Lung (tissue), 12 donors: Measurements from ENCODE around the gene ZNF319. TPM values are rescaled to one million over a fixed set of nuclear protein-coding genes. Genes with fewer than 3 reads are reported as not detected.

Source experiments
- ATAC-seq: fragments of 200-7000 bp; cut with Tn5 transposase; one replicate; pipeline ENCODE4 v1.9.1; 2020; ENCODE audit warnings: moderate number of reproducible peaks; ENCODE audit not compliant: insufficient read depth, low FRiP score
- DNase-seq, 3 donors: peaks; one replicate each; pipeline ENCODE4 v3.0.0-alpha.2; 2013 to 2017
- H3K27ac ChIP-seq, 2 donors: one replicate each; pipeline ENCODE4 v1.5.1; 2013; ENCODE audit warnings: mild to moderate bottlenecking in 2 of 2, moderate library complexity in 2 of 2, control low read depth in 1 of 2, inconsistent platforms in 1 of 2, low read depth in 1 of 2, low read length in 1 of 2
- H3K27me3 ChIP-seq, 3 donors: one replicate each; pipeline ENCODE4 v1.5.1; 2013; ENCODE audit warnings: low read length in 2 of 3; ENCODE audit not compliant: control insufficient read depth in 3 of 3, insufficient read depth in 3 of 3
- H3K36me3 ChIP-seq, 4 donors: one replicate each; pipeline ENCODE4 v1.5.1; 2013; ENCODE audit warnings: low read length in 4 of 4, mild to moderate bottlenecking in 1 of 4, moderate library complexity in 1 of 4; ENCODE audit not compliant: control insufficient read depth in 4 of 4, insufficient read depth in 4 of 4
- H3K4me1 ChIP-seq, 5 donors: one replicate each; pipeline ENCODE4 v1.5.1; 2013; ENCODE audit warnings: low read length in 5 of 5, mild to moderate bottlenecking in 2 of 5, moderate library complexity in 1 of 5; ENCODE audit not compliant: control insufficient read depth in 5 of 5, insufficient read depth in 5 of 5
- H3K4me3 ChIP-seq: one replicate; pipeline ENCODE4 v1.5.1; 2013; ENCODE audit warnings: mild to moderate bottlenecking, control low read depth, moderate library complexity
- H3K9ac ChIP-seq, 2 donors: one replicate each; pipeline ENCODE4 v1.5.1; 2013; ENCODE audit warnings: low read length in 2 of 2, control low read depth in 1 of 2; ENCODE audit not compliant: insufficient read depth in 1 of 2
- H3K9me3 ChIP-seq, 4 donors: one replicate each; pipeline ENCODE4 v1.5.1; 2013; ENCODE audit warnings: low read length in 3 of 4, mild to moderate bottlenecking in 1 of 4, moderate library complexity in 1 of 4; ENCODE audit not compliant: control insufficient read depth in 4 of 4, insufficient read depth in 3 of 4
- CTCF ChIP-seq: IDR thresholded peaks from 2 replicates; pipeline ENCODE4 v1.5.1; 2012; ENCODE audit warnings: mild to moderate bottlenecking; ENCODE audit errors: control extremely low read depth, extremely low read depth
- WGBS, 2 donors: extraction: QIAGEN DNeasy Blood & Tissue Kit; methylation state at CpG; one replicate each; pipeline ENCODE4 v1.1.7; 2013; 5-methylcytosine and 5-hydroxymethylcytosine counted together
- polyA plus RNA-seq, 2 donors: library from polyadenylated mRNA; stranded (reverse); fragments of 200-250 nt; gene quantifications; one replicate each; pipeline ENCODE4 v1.2.1, GENCODE V29; 2013
- total RNA-seq, 2 donors: library from RNA; depleted of rRNA in 1 of 2; stranded (reverse); fragments of >200 nt in 1 of 2; gene quantifications; one replicate each; pipeline ENCODE4 v1.2.1, GENCODE V29; 2014 to 2021
- donor health status: control.
- donor health status: control.
- donor health status: Bipolar disorder and iron deficiency.
- donor health status: healthy.
- donor health status: DM: yes; HTN: yes; CAD: no.

ZNF319 gene
- total and polyA plus RNA-seq, 4 donors: 6.0 to 15.3 (median 9.6) TPM

- Histone ChIP-seq H3K27ac (no peak overlapping the region), H3K36me3 (peaks cover 0 to 39% (median 1%) of the 10 kb centered on the region in 4 donors), H3K27me3 (no peaks in the 10 kb centered on the region), H3K4me3 (no peak overlapping the region), H3K9ac (no peak overlapping the region), H3K9me3 (no peaks in the 10 kb centered on the region), H3K4me1 (peaks cover 0 to 15% (median 4%) of the 10 kb centered on the region in 5 donors)
- ATAC-seq (no peak), DNase-seq (no peak)
- no peak for TF ChIP-seq CTCF
- 89 to 90% methylated on average over 31 of the region's 31 CpGs for WGBS, 2 donors
Observed at GRCh38 chr16:58045096-58045495, 44.6 kb upstream of the ZNF319 start.

GRCh38 chr16:58044266-58045019, 44.0 kb upstream of the ZNF319 start:
- Histone ChIP-seq H3K4me3 (no peak overlapping the region), H3K36me3 (peaks cover 0 to 42% (median 1%) of the 10 kb centered on the region in 4 donors), H3K9me3 (no peaks in the 10 kb centered on the region), H3K27me3 (no peaks in the 10 kb centered on the region), H3K9ac (no peak overlapping the region), H3K4me1 (peaks cover 0 to 14% (median 4%) of the 10 kb centered on the region in 5 donors), H3K27ac (no peak overlapping the region)
- ATAC-seq (no peak), DNase-seq (no peak)
- TF ChIP-seq CTCF: no peak
- WGBS, 2 donors: 89 to 91% methylated on average over 9 of the region's 9 CpGs

GRCh38 chr16:58043571-58044155, 43.2 kb upstream of the ZNF319 start:
- DNase-seq (no peak), ATAC-seq (no peak)
- TF ChIP-seq CTCF: no peak
- Histone ChIP-seq H3K36me3 (peaks cover 0 to 42% (median 1%) of the 10 kb centered on the region in 4 donors), H3K4me1 (peaks cover 0 to 11% (median 4%) of the 10 kb centered on the region in 5 donors), H3K27ac (no peak overlapping the region), H3K4me3 (no peak overlapping the region), H3K9me3 (no peaks in the 10 kb centered on the region), H3K27me3 (no peaks in the 10 kb centered on the region), H3K9ac (no peak overlapping the region)
- 91 to 93% methylated on average over 7 of the region's 7 CpGs for WGBS, 2 donors
